DOHH2 (cell line): ENCODE data around the gene PROM1.

Experiments used
- CTCF ChIP-seq: fragments of 200-600 bp; sonication (generic); IDR thresholded peaks from one replicate; pipeline ENCODE4 v1.5.1; 2014; ENCODE audit warnings: antibody characterized with exemption, mild to moderate bottlenecking, low read depth, low read length; ENCODE audit not compliant: poor library complexity, severe bottlenecking
- EZH2phosphoT487 ChIP-seq: fragments of 200-600 bp; sonication (generic); IDR thresholded peaks from 2 replicates; pipeline ENCODE4 v1.6.1; 2017; ENCODE audit warnings: borderline replicate concordance, mild to moderate bottlenecking, antibody characterized with exemption, low read length, moderate library complexity, mixed read lengths

DNA sequence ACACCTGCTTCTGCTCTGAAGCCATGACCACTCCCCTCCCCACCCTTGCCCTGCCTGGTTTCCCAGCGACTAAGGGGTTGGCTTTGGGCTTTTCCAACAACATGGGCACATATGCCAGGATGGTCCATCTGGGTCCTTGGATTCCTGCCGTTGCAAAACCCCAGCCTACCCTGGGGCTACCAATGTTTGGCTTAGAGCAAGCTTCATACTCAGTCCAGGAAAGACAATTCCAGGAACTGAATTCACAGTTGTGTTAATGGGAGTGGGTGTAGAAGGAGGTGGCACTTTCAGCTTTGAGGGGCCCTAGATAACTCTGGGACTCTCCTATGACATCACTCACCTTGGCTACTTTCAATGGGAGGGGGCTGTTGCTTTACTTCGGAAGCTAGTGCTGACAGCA, 154.3 kb downstream of the PROM1 start:
- TF ChIP-seq CTCF (no peak), EZH2phosphoT487 (no peak)
